T47D (cell line): ENCODE data around the gene PHF23.
A peak's percentile ranks its signal among the peaks of the same experiment; 100 is the strongest.

Source experiments
- DNase-seq, 2 experiments: peaks; one replicate each; pipeline versions ENCODE4 v3.0.0 to v3.0.0-alpha.2; 2011 to 2012; ENCODE audit warnings: low read depth in 1 of 2, low spot score in 1 of 2
- JUND ChIP-seq: IDR thresholded peaks from 2 replicates; pipeline ENCODE4 v1.6.1; 2012; ENCODE audit warnings: low read depth
- in situ Hi-C: cut with HindIII; loops from 2 replicates; pipeline ENCODE4 v1.10.0; 2016; ENCODE audit warnings: low sequenced_read_pairs, low pct_unique_long_range_greater_than_20kb

PHF23 gene

DNA sequence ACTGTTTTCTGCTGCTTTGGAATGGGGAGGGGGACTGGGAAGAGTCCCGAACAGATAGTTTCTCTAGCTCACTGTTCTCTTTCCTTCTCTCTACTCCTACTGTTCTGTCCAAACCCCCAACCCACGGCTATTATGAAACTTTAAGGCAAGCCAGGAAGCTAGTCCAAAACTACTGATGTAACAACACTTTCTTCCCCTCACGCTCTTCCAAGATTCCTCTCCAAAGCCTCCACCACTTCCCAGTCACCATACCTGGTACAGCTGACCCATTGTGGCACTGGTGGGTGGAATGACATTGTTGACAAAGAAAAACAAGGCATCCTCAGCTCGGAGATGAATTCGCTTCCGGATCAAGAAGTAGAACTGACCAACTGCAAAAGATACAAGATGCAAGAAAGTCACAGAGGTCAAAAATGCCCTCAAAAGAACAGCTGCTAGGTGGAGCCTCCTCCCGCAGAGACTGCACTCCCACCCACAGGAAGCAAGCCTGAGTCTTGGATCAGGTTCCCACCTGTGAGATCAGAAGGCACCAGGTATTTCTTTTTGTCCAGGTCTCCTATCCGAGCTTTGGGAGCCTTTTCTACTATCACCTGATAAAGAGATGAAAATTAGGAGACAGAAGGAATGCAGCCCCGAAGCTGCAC lies 2.0 kb upstream of the PHF23 start:
- no peak for DNase-seq
- TF ChIP-seq JUND, result no peak
- in situ Hi-C loops, result no loop called here

GRCh38 chr17:7240375-7240774 lies 1.1 kb upstream of the PHF23 start:
- DNase-seq, result no peak
- in situ Hi-C loops, result no loop called here
- TF ChIP-seq JUND, result no peak

DNA sequence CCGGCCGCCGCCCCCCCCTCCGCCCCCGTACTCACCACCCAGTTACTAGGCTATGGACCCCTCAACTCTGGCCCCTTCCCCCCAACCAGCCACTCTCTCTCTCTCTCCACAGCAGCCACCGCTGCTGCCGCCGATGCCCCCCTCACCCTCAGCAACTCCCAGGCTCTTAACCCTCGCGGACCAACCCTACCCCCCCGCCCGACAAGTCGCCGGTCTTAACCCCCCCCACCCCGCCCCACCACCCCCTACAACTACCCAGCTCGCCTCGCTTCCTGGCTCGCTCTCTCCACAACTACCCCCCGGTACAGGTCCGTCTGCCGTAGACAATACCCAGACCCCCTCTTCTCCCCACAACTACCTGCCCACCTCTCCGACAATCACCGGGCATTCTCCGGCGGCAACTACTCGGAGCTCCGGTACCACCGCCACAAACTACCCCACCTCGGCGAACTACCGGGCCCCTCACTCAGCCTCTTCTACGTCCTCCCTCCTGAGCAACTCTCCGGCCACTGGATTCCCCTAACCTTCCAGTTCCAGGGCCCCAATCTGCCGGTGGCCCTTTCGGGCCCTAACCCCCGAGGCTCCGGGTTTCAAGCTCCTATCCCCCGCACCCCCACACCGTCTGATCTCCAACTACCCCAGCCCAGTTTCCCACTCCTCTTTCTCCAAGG lies 702 bp downstream of the PHF23 start:
- no peak for TF ChIP-seq JUND
- in situ Hi-C loops, result no loop called here
- no peak for DNase-seq

- TF ChIP-seq JUND, result no peak
- peak in 1 of 2 experiments; percentile 75 for DNase-seq
- in situ Hi-C loops, result no loop called here
Observed at GRCh38 chr17:7237761-7238419, 1.4 kb downstream of the PHF23 start.

DNA sequence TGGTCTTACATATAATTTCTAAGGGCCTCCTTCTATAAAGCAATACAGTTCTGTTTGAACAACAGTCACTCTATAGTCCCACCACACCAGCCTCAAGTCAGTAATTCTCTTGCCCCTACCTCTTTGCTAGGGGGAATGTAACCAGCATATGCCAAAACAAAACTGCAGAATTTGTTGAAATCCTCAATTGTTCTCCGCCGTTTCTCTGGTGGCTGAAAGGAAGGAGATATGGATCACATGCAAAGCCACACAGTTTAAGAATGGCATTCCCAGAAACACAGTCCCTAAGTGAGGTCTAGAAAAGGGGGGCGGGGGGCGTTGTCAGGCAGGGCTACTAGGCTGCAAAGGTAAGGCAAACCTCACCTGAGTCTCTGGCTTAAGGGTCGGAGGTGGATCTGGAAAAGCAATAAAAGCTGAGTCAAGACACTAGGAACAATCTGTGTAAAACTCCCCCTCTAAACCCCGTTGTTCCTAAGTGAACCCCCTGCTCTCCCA lies 1.9 kb downstream of the PHF23 start:
- no peak for TF ChIP-seq JUND
- in situ Hi-C loops, result no loop called here

DNA sequence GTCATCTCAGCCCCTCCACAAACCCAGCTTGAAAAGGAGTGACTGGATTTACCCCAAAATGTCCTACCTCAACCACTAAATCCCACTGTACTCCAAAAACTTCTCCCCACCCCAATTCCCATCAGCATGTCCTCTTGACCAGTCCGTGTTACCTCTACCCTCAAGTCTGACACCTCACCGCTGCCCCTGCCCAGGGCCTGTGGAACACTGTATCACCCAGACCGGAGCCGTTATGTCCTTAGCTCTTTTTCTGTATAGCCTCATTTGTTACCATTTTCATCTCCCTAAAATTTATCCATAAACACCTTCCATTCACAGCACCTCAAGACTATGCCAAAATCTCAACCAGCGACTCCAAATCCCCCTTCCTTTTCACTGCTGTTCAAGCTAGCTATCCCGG lies 2.4 kb downstream of the PHF23 start:
- TF ChIP-seq JUND, result no peak
- in situ Hi-C loops, result no loop called here
- DNase-seq, result no peak

More for the DNA sequence above, 1.9 kb downstream of the PHF23 start:
- no peak for DNase-seq

DNA sequence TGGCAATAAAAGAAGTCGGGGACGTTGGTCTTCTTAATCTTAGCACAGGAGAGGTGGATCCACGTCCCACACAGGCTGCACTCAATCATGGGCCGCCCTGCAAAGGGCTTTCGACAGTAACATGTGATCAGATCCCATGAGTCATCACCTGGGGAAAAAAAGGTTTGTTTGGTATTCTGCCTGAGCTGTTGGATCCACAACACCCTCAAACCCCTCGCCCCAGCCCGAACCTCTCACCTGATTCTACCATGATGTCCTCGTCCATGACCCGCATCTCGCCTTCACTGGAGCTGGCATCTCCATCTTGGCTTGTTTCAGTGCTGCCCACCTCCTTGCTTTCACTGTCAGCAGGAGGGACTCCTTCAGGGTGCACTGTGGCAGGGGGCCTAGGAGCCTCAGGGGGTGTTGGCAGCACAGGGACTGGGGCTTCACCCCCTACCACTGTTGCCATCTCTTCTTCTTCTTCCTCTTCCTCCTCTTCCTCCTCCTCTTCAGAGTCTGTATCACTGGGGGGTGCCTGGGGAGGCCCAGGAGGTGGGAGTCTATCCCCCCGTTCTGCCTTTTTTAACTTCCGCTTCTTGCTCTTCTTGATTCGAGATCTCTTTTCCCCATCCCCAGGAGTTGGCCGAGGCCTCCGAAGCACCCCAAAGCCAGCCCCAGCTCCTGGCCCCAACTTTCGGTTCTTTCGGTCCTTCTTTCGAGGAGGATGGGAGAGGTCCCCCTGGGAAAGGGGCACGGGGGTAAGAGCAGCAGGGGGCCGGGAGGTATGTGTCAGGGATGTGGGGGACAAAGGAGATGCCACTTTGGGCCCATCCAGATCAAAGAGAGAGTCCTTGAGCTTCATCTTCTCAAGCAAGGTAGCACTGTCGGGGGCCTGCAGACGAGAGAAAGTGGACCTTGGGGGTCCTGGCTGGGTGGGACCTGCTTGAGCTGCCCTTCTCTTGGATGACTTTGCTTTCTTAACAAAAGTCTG lies 3.3 kb downstream of the PHF23 start:
- DNase-seq, result no peak
- no peak for TF ChIP-seq JUND
- in situ Hi-C loops, result no loop called here

DNA sequence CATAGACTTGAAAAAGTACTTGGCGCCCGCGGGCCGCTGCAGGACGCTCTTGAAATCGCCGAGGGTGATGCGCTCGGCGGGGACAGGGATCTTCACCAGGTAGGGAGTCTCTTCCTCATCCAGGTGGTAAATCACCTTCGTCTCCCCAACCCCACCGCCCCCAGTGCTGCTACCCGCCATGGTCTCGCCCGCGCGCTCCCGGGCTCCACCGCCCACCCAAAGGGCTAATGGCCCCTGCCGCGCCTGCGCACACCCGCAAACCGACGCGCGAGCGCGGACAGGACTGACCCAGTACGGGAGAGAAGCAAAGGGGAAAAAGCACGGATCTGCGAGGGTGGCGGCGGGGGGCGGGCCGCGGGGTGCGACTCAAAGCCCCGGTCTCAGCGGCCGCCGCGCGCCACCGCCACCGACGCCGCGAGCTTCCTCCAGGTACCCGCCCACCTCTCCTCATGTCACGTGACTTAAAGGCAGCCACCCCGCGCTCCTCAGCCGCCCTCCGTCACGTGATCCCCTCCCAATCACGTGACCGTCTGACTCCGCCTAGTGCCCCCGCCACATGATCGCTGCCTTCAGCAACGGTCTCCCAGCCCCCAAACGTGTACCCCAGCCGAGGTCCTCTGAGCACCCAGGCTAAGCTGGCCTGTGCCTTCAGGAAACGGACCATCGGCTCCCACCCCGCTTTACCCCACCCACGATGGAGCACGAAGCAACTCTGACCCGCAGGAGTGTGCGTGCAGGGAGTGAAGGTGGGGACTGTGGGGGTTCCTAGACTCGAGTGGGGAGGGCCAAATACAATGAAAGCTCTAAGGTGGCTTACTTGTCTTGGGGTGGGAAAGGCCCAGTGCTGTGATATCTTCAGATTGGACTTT lies 4.9 kb downstream of the PHF23 start, which contains the start of gene DVL2:
DVL2 (minus strand) TSS at position 435 of the 869 bp plus-strand sequence; CDS start at position 180, 255 bp downstream.
- in situ Hi-C loops, result no loop called here
- peak; percentile 56 for TF ChIP-seq JUND
- peak; percentile 86 to 93 for DNase-seq

DNA sequence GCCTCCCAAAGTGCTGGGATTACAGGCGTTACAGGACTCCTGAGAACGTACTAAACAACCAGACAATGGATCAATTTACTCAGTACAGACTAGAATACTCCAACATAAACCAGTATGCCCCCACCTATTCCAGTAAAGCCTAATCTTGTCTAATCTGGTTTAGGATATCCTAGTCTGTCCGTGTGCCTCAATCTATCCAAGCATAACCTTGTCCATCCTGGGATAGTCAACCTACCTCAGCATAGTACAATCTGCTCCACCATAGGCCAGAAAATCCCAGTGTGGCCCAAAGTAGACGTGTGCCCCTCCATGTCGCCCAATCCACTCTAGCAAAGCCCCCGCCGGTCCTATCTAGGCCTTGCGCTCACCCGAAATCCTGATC lies 5.6 kb downstream of the PHF23 start:
- in situ Hi-C loops, result no loop called here
- no peak for TF ChIP-seq JUND

DNA sequence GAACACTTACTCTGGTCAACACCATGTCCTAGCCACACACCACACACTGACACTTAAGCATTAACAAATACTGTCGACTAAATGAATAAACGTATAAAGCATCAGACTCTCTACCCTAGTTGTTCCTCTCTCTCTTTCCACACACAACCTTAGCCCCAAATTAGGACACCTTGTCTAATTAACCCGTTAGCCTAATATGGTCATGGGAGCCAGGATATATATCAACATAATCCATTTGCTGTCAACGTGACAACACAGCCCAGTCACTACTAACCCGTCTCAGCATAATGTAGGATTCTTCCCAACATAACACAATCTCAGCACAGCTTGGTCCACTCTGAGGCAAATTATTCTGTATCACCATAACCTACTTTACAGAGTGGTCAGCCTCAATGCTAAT lies 7.1 kb downstream of the PHF23 start:
- in situ Hi-C loops, result no loop called here
- DNase-seq, result no peak
- TF ChIP-seq JUND, result no peak

More for the DNA sequence above, 5.6 kb downstream of the PHF23 start:
- DNase-seq, result no peak

GRCh38 chr17:7229504-7229903 lies 9.8 kb downstream of the PHF23 start:
- DNase-seq, result no peak
- in situ Hi-C loops, result no loop called here
- TF ChIP-seq JUND, result no peak
